PFSK-1 (cell line): ENCODE measurements around the gene MPDZ.

ENCODE experiments used
- FOXP2 ChIP-seq: optimal IDR thresholded peaks from 2 replicates; pipeline ENCODE3; 2011; ENCODE audit warnings: borderline replicate concordance, control low read depth, inconsistent platforms; ENCODE audit not compliant: insufficient read depth; ENCODE audit errors: extremely low read length, extremely low read depth
- POLR2AphosphoS5 ChIP-seq: IDR thresholded peaks from 2 replicates; pipeline ENCODE4 v1.6.1; 2012; ENCODE audit warnings: low read depth, mild to moderate bottlenecking, control low read depth, low read length, moderate library complexity
- SIN3A ChIP-seq: IDR thresholded peaks from 2 replicates; pipeline ENCODE4 v1.6.1; 2012; ENCODE audit warnings: mild to moderate bottlenecking, low read length, moderate library complexity, borderline replicate concordance; ENCODE audit not compliant: insufficient read depth
- TAF1 ChIP-seq: IDR thresholded peaks from 2 replicates; pipeline ENCODE4 v1.6.1; 2012; ENCODE audit warnings: low read length, control low read depth, borderline replicate concordance; ENCODE audit not compliant: insufficient read depth
- TF ChIP-seq, protein P1 (sequence below), 2 experiments: IDR thresholded peaks; 2 replicates each; pipeline versions ENCODE4 v1.6.1 to v1.8.0; 2011 to 2012; ENCODE audit warnings: low read depth in 2 of 2, low read length in 2 of 2, control low read depth in 1 of 2, inconsistent platforms in 1 of 2, mild to moderate bottlenecking in 1 of 2, moderate library complexity in 1 of 2; ENCODE audit not compliant: insufficient read depth in 1 of 2

Gene MPDZ

DNA sequence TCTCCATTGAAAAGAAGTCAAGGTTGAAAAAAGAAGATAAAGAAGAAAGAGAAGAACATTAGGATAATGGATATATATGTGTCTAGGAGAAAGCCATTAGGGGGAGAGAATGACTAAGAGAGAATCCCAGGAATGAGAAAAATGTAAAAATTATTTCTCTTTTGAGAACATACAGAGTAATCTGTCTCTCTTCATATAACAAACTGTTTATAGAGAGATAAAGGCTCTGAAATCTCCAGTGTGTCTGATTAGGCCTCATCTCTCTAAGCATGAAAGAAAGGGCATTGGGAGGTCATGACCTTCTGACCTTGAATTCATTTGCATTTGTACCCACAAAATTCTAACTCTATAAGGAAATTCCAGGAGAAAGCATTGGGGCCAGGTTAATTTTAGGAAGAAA, 3.5 kb upstream of the MPDZ start:
- TF ChIP-seq, protein P1, sequence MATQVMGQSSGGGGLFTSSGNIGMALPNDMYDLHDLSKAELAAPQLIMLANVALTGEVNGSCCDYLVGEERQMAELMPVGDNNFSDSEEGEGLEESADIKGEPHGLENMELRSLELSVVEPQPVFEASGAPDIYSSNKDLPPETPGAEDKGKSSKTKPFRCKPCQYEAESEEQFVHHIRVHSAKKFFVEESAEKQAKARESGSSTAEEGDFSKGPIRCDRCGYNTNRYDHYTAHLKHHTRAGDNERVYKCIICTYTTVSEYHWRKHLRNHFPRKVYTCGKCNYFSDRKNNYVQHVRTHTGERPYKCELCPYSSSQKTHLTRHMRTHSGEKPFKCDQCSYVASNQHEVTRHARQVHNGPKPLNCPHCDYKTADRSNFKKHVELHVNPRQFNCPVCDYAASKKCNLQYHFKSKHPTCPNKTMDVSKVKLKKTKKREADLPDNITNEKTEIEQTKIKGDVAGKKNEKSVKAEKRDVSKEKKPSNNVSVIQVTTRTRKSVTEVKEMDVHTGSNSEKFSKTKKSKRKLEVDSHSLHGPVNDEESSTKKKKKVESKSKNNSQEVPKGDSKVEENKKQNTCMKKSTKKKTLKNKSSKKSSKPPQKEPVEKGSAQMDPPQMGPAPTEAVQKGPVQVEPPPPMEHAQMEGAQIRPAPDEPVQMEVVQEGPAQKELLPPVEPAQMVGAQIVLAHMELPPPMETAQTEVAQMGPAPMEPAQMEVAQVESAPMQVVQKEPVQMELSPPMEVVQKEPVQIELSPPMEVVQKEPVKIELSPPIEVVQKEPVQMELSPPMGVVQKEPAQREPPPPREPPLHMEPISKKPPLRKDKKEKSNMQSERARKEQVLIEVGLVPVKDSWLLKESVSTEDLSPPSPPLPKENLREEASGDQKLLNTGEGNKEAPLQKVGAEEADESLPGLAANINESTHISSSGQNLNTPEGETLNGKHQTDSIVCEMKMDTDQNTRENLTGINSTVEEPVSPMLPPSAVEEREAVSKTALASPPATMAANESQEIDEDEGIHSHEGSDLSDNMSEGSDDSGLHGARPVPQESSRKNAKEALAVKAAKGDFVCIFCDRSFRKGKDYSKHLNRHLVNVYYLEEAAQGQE (IDR thresholded peaks at IDR 0.05; ENCODE audit: insufficient read depth in 1 of 2, low read depth in 2 of 2, low read length in 2 of 2), result no peak
- TF ChIP-seq POLR2AphosphoS5 (no peak), SIN3A (no peak), FOXP2 (no peak), TAF1 (no peak)

DNA sequence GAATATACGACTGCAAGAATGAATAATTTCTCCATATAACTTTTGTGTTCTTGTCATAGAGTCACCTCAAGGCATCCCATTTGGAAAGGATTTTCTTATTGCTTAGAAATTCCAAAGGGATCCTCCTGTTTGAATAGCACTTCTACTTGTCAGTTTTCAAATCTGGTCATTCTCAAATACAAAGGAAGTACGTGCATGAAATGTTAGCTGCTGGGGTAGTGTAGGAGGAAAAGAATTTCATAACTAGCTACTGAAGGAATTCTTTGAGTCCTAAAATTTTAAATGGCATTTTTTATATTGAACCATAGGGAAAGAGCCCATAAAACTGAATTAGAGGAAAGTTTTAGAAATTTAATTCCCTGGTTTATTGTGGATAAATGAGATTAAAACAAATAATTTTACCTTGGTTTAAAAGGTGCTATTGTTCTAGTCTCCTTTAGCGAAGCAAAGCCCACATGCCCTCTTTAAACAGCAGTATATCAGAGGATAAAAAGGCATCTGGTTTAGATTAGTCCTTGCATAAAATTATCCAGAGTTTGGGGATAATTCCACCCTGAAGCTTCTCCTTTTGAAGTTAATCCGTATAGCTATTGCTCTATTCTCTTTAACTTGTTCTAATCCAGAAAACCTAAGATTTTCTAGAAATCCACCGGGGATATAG, 2.0 kb upstream of the MPDZ start:
- TF ChIP-seq FOXP2 (no peak), TAF1 (no peak)

DNA sequence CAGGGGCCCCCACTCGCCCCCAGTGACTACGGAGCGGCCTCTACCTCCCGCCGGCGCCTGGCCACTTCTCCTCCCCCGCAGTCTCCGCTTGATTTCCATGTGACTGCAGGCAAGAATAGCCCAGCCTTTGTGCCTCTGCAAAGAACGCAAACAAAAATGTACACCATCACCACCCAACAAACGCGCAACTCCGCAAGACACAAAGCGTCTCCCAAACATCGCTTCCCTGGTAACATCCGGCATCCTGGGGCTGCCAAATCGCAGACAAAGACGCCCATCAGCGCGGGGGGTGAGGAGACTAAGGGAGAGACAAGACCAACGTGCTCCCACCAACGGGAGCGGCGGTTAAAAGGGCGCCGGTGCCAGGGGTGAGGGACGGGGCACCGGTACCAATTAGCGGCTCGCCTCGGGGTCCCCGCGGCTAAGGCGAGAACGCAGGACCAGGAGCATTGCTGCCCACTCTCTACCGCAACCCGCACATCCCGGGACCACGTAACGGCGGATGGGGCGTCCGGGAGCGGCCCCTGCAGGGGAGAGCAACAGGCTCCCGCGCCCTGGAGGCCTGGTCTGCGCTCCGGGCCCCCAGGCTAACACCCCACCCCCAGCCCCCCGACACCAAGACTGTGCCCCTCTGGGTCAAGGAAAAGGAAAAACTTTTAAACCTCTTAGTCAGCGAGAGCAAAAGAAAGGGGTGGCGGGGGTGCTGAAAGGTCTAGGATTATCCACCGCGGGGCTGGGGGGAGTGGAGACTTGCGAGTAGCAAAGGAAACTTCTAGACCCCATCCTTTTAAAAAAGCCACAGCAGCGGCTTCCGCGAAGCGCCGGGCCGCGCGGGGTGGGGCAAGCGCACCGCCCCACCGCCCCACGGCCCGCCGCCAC, 885 bp downstream of the MPDZ start:
- no peak for TF ChIP-seq POLR2AphosphoS5
- TF ChIP-seq, protein P1 (IDR thresholded peaks at IDR 0.05; ENCODE audit: insufficient read depth in 1 of 2, low read depth in 2 of 2, low read length in 2 of 2), result no peak
- TF ChIP-seq TAF1, result no peak
- TF ChIP-seq FOXP2, result no peak
- no peak for TF ChIP-seq SIN3A

DNA sequence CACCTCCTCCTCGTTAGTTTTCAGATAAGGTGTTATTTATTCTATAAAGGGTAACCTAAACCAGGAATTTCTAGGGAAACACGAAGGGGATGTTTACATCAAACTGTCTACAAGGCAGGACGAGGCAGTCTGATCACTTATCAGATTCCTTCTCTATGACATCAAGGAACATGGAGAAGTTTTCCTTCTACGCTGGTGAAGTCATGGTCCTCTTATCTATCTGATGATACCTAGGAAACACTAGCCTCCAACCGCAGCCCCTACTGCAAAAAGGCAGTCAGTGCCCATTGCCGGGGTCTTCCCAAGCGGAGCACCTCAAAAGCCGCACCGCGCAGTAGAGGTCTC, 1.5 kb downstream of the MPDZ start:
- TF ChIP-seq FOXP2, result no peak
- TF ChIP-seq POLR2AphosphoS5, result no peak
- TF ChIP-seq, protein P1 (IDR thresholded peaks at IDR 0.05; ENCODE audit: insufficient read depth in 1 of 2, low read depth in 2 of 2, low read length in 2 of 2), result no peak
- TF ChIP-seq TAF1, result no peak
- TF ChIP-seq SIN3A, result no peak

DNA sequence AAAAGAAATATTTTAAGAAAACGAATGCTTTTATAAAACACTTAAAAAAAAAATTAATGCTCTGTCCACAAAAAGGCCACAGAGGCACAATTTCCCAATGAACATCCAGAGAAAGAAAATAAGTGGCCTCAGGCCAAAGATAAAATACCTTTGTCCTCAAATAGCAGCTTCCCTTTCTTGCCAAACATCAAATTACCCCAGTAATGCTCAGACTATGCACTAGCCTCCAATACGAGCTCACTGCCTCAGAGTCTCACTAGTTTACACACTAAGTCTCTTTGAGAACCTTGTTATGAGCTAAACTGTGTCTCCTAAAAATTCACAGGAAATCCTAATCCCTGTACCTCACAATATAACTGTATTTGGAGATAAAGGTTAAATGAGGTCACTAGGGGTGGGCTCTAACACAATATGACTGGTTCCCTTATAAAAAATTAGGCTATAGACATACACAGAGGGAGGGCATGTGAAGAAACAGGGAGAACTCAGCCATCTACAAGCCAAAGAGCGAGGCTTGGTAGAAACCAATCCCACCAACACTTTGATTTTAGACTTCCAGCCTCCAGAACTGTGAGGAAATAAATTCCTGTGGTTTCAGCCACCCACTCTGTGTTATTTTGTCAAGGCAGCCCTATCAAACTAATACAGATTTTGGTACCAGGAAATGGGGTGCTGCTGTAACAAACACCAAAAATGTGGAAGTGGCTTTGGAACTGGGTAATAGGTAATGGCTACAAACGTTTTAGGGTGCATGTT, 4.4 kb downstream of the MPDZ start:
- TF ChIP-seq POLR2AphosphoS5 (no peak), SIN3A (no peak)

DNA sequence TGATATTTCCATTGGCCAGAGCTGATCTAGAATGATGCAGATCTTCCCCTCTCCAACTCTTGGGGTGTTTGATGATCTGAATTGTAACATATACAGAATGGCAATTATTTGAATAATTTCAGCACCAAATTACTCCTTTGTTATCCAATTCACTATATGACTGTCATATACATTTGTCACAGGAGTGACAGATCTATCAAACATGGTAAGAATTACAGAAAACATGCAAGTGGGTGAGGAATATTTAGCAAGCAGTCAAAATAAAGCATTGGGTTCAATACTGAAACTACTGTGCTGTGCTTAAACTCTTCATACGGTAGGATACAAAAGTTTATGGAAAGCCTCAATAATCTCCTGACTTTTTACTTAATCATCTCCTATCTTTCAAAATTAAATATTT, 8.8 kb downstream of the MPDZ start:
- no peak for TF ChIP-seq SIN3A
- TF ChIP-seq POLR2AphosphoS5, result no peak
- TF ChIP-seq, protein P1 (IDR thresholded peaks at IDR 0.05; ENCODE audit: insufficient read depth in 1 of 2, low read depth in 2 of 2, low read length in 2 of 2), result no peak
- TF ChIP-seq TAF1, result no peak
- TF ChIP-seq FOXP2, result no peak
